H7 (cell line): ENCODE data around the gene PCYOX1L. TPM values are rescaled to one million over a fixed set of nuclear protein-coding genes. Genes with fewer than 3 reads are reported as not detected.
A peak's percentile ranks its signal among the peaks of the same experiment; 100 is the strongest.
"Not testable (repeated sequence)": the region's sequence is repeated elsewhere in the genome, so short reads cannot be mapped to it uniquely, and the experiment has no call there.

Experiments
- DNase-seq: peaks from one replicate; pipeline ENCODE4 v3.0.0; 2012
- H3K27me3 ChIP-seq: 2 replicates; pipeline ENCODE4 v1.6.0; 2011; ENCODE audit warnings: mild to moderate bottlenecking, low read length; ENCODE audit not compliant: control insufficient read depth, insufficient read depth
- H3K36me3 ChIP-seq: replicated peaks from 2 replicates; pipeline ENCODE4 v1.5.1; 2011; ENCODE audit warnings: low read length; ENCODE audit not compliant: control insufficient read depth, insufficient read depth
- H3K4me3 ChIP-seq: 2 replicates; pipeline ENCODE4 v1.5.1; 2011; ENCODE audit warnings: low read depth, mild to moderate bottlenecking, control low read depth, low read length, moderate library complexity; ENCODE audit not compliant: insufficient read depth
- total RNA-seq: library from RNA; depleted of rRNA; stranded (reverse); fragments of >200 nt; shearing (Covaris generic); gene quantifications from 2 replicates; pipeline ENCODE4 v1.2.3, GENCODE V29; 2014

The PCYOX1L gene
- total RNA-seq, 1 experiment from 2014 or later = 6.5 TPM

- DNase-seq = peak; percentile 14
- Histone ChIP-seq H3K4me3 (no peak overlapping the region), H3K36me3 (no peaks in the 10 kb centered on the region), H3K27me3 (no peaks in the 10 kb centered on the region)
Observed at GRCh38 chr5:149379818-149380374, 22.1 kb downstream of the PCYOX1L start.

- H3K36me3 ChIP-seq = no peaks in the 10 kb centered on the region
- DNase-seq = peak; percentile 61
- no peaks in the 10 kb centered on the region for H3K27me3 ChIP-seq
- no peak overlapping the region for H3K4me3 ChIP-seq
Observed at GRCh38 chr5:149380466-149381121, 22.7 kb downstream of the PCYOX1L start.

GRCh38 chr5:149381261-149381985, 23.6 kb downstream of the PCYOX1L start:
- peak; percentile 44 for DNase-seq
- H3K27me3 ChIP-seq = no peaks in the 10 kb centered on the region
- no peak overlapping the region for H3K4me3 ChIP-seq

GRCh38 chr5:149381986-149382338, 24.1 kb downstream of the PCYOX1L start:
- H3K27me3 ChIP-seq = no peaks in the 10 kb centered on the region
- DNase-seq = peak; percentile 95

More at GRCh38 chr5:149381261-149381985, 23.6 kb downstream of the PCYOX1L start:
- H3K36me3 ChIP-seq = no peaks in the 10 kb centered on the region

GRCh38 chr5:149382517-149383220, 24.8 kb downstream of the PCYOX1L start:
- no peaks in the 10 kb centered on the region for H3K27me3 ChIP-seq
- H3K36me3 ChIP-seq = no peaks in the 10 kb centered on the region
- no peak overlapping the region for H3K4me3 ChIP-seq
- DNase-seq = no peak

More at GRCh38 chr5:149381986-149382338, 24.1 kb downstream of the PCYOX1L start:
- Histone ChIP-seq H3K36me3 (no peaks in the 10 kb centered on the region), H3K4me3 (no peak overlapping the region)

- Histone ChIP-seq H3K4me3 (no peak overlapping the region), H3K27me3 (no peaks in the 10 kb centered on the region), H3K36me3 (no peaks in the 10 kb centered on the region)
- DNase-seq = no peak
Observed at GRCh38 chr5:149383399-149383798, 25.6 kb downstream of the PCYOX1L start.

- H3K4me3 ChIP-seq = no peak overlapping the region
- H3K27me3 ChIP-seq = no peaks in the 10 kb centered on the region
- no peaks in the 10 kb centered on the region for H3K36me3 ChIP-seq
- peak; percentile 23 for DNase-seq
Observed at GRCh38 chr5:149386166-149386565, 28.3 kb downstream of the PCYOX1L start.

- H3K27me3 ChIP-seq = no peaks in the 10 kb centered on the region
- no peak overlapping the region for H3K4me3 ChIP-seq
- no peak for DNase-seq
- H3K36me3 ChIP-seq = no peaks in the 10 kb centered on the region
Observed at GRCh38 chr5:149387081-149387631, 29.3 kb downstream of the PCYOX1L start.

GRCh38 chr5:149387982-149388381, 30.1 kb downstream of the PCYOX1L start:
- no peaks in the 10 kb centered on the region for H3K36me3 ChIP-seq
- no peak for DNase-seq
- H3K4me3 ChIP-seq = no peak overlapping the region
- no peaks in the 10 kb centered on the region for H3K27me3 ChIP-seq

GRCh38 chr5:149388498-149389190, 30.8 kb downstream of the PCYOX1L start:
- Histone ChIP-seq H3K4me3 (no peak overlapping the region), H3K27me3 (no peaks in the 10 kb centered on the region), H3K36me3 (no peaks in the 10 kb centered on the region)
- DNase-seq = no peak

- DNase-seq = no peak
- no peak overlapping the region for H3K4me3 ChIP-seq
- H3K27me3 ChIP-seq = no peaks in the 10 kb centered on the region
Observed at GRCh38 chr5:149389552-149390495, 32.0 kb downstream of the PCYOX1L start.

GRCh38 chr5:149391076-149391475, 33.2 kb downstream of the PCYOX1L start:
- not testable (repeated sequence) for DNase-seq, H3K36me3 ChIP-seq, H3K4me3 ChIP-seq, H3K27me3 ChIP-seq

More at GRCh38 chr5:149389552-149390495, 32.0 kb downstream of the PCYOX1L start:
- no peaks in the 10 kb centered on the region for H3K36me3 ChIP-seq

- Histone ChIP-seq H3K36me3 (no peaks in the 10 kb centered on the region), H3K27me3 (no peaks in the 10 kb centered on the region), H3K4me3 (no peak overlapping the region)
- DNase-seq = no peak
Observed at GRCh38 chr5:149391524-149391923, 33.7 kb downstream of the PCYOX1L start.
